SU-DHL-6 (cell line): ENCODE measurements around the gene PIH1D1.

Experiments
- CTCF ChIP-seq: fragments of 200-600 bp; sonication (generic); IDR thresholded peaks from one replicate; pipeline ENCODE4 v1.5.1; 2017; ENCODE audit warnings: antibody characterized with exemption, mild to moderate bottlenecking, low read length, moderate library complexity; ENCODE audit not compliant: insufficient read depth, poor library complexity, severe bottlenecking
- EZH2phosphoT487 ChIP-seq: fragments of 200-600 bp; sonication (generic), shearing (Covaris generic); conservative IDR thresholded peaks from 2 replicates; pipeline ENCODE4 v1.6.1; 2018; ENCODE audit warnings: mild to moderate bottlenecking, antibody characterized with exemption, low read length, moderate library complexity, mixed read lengths

- TF ChIP-seq EZH2phosphoT487 = no peak
- TF ChIP-seq CTCF = no peak
Measured at GRCh38 chr19:49437231-49437630, 14.4 kb downstream of the PIH1D1 start.
